SK-N-MC (cell line): ENCODE results near the gene TP53RK.

Experiments used
- EZH2 ChIP-seq: fragments of 200-600 bp; sonication (generic); IDR thresholded peaks from one replicate; pipeline ENCODE4 v1.6.1; 2017; ENCODE audit warnings: antibody characterized with exemption
- FOXP2 ChIP-seq: optimal IDR thresholded peaks from 2 replicates; pipeline ENCODE3; 2011; ENCODE audit warnings: mild to moderate bottlenecking, moderate library complexity; ENCODE audit not compliant: insufficient read depth; ENCODE audit errors: extremely low read length, control extremely low read depth
- POLR2AphosphoS5 ChIP-seq: IDR thresholded peaks from 2 replicates; pipeline ENCODE4 v1.6.1; 2012; ENCODE audit warnings: mild to moderate bottlenecking, low read depth, low read length, borderline replicate concordance

DNA sequence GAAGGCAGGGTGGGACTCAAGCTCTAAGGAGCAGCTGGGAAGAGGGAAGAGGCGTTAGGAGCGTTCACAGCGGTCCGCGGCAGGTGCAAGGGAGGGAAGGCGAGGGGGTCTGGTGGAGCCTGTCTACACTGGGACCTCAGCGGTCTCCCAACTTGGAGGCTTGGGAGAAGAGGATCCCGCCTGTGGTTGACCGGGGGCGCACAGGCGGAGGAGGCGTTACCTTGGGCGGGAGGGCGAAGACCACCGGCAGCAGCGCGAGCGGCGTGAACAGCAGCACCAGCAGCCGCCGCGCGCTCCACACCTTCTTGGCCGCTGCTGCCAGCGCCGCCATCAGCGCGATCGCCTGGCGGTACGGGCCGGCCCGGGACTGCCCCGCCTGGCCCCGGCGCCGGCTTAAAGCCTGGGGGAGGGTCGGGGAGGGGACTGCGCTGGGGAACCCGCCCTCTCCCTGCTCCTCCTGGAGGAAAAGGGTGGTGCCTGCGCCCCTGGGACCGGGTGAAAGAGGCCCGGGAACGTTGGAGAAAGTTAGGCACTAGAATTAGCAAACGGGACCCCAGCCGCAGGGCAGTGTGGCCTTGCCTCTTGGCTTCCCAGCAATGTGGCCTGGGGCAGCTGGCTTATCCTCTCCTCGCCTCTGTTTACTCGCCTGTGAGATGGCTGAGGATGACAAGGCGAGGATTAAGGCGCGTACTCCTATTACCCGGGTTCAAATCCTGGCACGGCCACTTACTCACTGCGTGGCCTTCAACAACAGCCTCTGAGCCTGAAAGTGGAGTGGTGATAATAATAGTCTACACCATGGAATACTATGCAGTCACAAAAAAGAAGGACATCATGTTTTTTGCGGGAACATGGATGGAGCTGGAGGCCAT, 37.9 kb downstream of the TP53RK start, which contains the start of gene SLC13A3:
- TF ChIP-seq POLR2AphosphoS5: no peak
- no peak for TF ChIP-seq EZH2
- TF ChIP-seq FOXP2: no peak
